Pons (tissue), 1 donor: ENCODE data around the gene LYL1.
"Not testable (repeated sequence)": the region's sequence is repeated elsewhere in the genome, so short reads cannot be mapped to it uniquely, and the experiment has no call there.

Experiments used
- DNase-seq: peaks from one replicate; pipeline ENCODE4 v3.0.0-alpha.2; 2016; ENCODE audit warnings: low spot score

LYL1 gene

DNA sequence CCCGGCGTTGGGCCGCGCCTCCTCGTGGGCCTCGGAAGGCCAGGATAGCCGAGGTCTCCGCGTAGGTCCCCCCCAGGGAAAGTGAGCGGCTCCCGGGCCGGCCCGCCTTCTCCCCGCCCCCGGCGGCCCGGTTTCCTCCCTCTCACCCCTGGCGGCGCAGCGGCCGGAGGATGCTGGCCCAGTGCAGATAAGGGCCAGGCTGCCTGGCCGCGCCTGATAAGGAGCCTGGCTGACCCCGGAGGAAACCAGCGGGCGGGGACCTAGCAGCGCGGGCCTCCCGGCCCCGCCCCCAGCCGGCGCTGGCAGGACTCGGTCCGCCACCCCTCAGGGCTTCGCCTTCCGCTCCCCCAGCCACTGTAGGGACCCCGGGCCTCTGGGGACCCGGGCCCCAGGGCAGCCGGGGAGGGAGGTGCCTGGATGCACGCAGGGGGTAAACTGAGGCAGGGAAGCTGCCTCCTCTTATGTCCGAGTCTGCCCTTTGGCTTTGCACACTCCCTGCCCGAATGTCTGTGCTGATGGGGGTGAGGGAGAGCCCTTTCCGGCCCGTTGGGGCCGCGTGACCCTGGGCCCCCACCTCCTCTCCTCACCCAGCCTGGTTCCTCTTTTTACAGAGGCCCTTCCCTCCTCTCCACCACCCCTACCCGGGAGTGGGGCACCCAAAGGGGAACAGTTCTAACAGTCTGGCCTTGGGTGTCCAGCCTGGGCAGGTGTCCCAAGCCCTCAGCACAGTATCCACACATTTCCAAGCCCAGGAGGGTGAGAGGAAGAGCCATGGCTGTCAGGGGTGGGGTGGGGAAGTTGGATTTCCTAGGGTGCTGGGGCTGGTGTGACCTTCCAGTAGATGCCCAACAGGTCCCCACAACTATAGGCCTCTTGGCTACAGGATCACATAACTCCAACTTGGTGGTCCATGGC, at the start of gene LYL1:
Gene LYL1, minus strand, starts transcription at position 193 of the 915 bp plus-strand sequence. CDS start 1,687 bp downstream, outside the sequence.
- peak; percentile 82 for DNase-seq

DNA sequence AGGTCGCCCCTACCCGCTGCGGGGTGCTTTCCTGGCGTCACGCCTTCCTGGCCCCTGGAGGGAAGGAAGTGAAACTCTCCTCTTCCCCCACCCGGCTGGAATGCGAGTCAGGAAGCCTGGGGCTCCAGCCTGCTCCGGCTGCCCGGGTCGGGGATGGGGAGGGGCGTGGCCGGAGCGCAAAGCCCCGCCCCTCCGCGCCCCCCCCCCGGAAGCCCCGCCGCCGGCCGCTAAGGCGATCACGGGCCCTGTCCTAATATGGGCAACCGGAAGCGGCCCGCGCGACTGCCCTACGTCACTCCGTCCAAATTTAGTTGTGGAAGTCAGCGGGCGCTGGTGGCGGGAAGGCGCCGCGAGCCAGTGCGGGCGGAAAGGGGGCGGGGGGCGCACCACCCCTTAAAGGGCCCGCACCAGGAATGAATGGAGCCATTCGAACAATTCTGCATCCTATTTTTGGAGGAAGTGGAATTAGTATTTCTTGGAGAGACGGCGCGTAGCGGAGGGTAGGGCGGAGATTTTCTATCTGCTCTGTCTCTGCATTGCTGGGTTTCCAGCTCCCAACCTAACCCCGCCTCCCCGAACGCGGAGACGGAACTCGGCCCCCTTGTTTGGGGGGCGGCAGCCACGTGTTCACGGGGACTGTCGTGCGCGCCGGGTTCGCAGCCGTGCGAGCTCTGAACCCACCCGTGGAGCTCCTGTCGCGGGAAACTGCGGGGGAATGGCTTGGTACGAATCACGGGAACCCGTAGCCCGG, 49.1 kb upstream of the LYL1 start:
- DNase-seq, result peak; percentile 95

DNA sequence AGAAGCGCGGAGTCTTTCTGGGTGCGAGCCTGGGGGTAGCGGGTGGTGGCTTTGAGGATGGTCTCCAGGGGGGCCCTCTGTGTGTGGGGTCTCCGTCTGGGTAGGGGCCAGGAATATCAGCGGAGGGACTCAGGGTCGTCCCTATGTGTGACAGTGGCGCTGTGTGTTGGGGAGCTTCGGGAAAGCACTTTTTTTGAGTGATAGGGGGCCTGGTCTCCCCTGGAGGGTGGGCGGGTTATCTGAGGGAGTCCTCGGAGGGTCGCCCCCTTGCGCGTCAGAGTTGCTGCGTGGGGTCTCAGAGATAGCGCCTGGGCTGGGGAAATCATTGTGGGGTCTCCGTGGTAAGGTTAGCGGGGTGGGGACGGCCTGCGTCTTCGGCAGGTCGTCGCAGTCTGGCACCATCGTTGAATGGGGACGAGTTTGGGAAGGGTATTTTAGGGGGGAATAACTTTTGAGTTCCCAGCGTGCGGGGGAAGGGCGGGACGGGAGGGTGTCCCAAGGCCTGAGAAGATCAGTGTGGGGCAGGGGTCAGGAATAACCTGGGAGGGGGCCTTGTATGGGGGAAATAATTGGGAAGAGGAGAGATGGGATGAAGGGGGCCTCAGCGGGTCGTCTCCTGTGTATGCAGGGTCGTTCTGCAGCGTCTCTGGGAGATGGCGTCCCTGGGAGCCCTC, 48.4 kb upstream of the LYL1 start:
- DNase-seq, result peak; percentile 17

DNA sequence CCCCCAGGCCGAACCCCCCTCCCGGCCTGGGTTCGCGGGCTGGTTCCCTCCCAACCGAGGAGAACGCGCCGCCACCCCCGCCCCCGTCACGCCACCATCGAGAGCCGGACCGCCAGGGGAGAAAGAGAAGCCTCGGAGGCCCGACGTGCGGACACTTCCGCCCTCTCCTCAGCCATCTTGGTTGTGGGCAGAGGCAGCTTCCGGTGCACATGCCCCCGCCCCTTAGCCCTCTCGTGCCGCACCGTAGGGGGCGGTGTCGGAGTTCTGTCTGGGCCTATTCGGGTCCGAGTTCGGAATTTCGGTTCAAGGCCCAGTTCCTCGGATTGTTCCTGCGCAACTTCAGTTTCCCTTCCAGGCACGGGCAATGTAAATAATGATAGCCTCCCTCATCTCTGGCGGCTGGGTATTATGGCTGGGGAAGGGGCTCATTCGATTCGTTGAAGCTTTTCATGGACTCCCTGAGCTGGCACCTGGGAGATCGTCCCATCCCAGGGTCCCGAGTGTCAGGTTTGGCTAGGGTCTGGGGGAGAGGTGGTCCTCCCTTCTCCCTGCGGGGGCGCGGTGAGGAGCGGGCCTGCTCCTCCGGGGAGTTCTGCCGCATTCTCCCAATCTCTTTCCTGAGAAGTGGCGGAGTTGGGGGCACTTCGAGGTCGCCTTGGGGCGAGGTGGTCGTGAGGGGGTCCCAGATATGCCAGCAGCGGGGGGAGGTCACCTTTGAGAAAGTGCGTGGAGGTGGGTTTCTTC, 47.7 kb upstream of the LYL1 start, which contains the start of the genes IER2 and STX10:
Gene IER2, plus strand, starts transcription at position 225 of the 744 bp plus-strand sequence. CDS start 2,776 bp downstream, outside the sequence.
Gene STX10, minus strand, starts transcription at position 189 of the 744 bp plus-strand sequence. CDS start 202 bp downstream, outside the sequence.
- DNase-seq, result peak; percentile 94

DNA sequence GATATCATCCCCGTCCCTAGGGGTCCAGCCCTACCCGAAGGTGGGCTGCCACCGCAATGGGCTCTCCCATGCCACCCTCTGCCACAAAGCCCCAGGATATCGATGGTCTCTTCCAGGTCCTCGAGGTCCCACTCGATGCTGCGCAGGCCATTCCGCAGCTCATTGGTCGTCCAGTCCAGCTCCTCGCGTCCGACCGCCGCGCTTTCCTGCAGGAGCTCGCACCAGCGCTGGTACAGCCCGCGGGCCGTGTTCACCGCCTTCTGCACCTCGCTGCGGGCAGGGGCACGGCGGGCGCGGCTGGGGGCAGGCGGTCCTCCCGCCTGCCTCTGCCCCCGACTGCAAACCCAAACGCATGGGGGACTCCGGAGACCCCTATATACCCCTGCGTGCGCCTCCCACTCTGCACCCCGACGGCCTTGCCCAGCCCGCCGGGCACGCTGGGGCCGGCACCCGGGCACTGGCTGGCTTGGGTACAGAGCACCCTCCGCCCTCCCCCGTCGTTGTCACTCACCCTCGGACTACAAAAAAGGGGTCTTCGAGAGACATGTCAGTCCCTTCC, 47.0 kb upstream of the LYL1 start:
- peak; percentile 15 for DNase-seq

DNA sequence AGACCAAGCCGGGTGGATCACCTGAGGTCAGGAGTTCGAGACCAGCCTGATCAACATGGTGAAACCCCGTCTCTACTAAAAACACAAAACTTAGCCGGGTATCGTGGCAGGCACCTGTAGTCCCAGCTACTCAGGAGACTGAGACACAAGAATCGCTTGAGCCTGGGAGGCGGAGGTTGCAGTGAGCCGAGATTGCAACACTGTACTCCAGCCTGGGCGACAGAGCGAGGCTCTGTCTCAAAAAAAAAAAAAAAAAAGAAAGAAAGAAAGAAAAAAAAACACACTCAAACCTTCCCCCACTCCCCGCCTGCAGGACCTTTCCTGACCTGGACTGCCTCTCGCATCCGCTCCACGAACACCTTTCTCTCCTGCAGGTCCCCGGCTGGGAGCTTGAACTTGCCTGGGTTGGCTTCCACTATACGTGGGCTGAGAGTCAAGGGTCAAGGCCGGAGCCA, 46.5 kb upstream of the LYL1 start:
- not testable (repeated sequence) for DNase-seq

DNA sequence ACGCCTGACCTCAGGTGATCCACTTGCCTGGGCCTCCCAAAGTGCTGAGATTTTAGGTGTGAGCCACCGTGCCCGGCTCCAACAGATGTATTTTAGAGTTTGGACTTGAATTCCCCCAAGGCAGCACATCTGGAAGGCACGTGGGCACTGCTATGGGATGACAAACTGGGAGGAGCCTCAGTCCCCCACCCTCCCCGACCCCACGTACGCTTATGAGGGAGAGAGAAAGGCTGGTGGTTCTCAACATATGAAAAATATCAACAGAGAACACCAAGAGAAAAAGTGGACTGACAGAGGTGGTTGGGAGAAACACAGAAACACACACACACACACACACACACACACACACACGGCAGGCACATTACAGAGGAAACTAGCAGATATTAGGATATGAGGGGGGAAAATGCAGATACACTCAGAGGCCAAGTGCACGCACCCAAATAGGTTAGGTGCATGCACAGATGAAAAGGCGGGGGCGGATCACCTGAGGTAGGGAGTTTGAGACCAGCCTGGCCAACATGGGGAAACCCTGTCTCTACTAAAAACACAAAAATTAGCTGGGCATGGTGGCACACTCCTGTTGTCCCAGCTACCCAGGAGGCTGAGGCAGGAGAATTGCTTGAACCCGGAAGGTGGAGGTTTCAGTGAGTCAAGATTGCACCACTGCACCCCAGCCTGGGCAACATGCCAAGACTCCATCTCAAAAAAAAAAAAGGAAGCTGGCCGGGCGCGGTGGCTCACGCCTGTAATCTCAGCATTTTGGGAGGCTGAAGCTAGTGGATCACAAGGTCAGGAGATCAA, 44.3 kb upstream of the LYL1 start:
- DNase-seq, result no peak

DNA sequence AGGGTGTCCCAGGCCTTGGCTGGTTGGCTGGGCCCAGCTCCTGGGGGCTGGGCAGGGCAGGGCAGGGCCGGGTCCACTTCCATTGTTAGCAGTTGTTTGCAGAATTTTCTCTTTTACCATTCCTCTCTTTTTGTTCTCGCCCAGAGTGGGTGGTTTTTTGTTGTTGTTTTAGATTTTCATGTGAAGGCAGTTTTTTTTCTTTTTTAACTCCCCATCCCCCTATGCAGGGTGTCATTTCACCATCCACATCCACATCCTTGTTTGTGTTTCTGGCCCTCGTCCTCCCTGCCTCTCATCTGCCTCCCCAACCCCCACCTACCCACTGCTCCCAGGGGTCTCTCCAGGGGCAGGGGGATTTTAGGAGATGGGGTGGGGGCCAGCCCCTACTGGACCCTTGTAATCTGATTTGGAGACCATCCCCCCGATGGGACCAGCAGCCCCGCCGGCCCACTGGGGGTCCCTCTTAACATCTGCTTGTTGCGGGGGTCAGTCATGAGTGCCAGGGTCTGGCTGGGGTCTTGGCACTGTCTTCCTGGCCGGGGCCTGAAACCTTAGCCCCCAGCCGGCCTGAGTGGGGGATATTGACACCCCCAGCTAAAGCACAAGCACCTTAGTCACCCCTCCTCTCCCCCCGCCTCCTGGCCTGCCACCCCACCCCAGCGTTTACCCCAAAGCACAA, 37.1 kb upstream of the LYL1 start:
- no peak for DNase-seq

DNA sequence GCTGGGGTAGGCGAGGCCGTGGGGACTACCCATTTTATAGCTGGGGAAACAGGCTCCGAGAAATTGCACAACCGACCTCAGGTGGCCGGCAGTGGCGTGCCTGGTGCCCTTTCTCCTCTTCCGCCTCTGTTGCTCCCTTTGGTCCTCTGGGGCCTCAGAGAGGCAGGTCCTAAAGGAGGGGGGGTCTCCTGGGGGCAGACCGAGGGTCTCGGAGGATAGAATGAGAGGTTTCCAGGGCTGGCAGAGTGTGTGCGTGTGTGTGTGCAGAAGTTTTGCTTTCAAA, 36.2 kb upstream of the LYL1 start:
- no peak for DNase-seq

DNA sequence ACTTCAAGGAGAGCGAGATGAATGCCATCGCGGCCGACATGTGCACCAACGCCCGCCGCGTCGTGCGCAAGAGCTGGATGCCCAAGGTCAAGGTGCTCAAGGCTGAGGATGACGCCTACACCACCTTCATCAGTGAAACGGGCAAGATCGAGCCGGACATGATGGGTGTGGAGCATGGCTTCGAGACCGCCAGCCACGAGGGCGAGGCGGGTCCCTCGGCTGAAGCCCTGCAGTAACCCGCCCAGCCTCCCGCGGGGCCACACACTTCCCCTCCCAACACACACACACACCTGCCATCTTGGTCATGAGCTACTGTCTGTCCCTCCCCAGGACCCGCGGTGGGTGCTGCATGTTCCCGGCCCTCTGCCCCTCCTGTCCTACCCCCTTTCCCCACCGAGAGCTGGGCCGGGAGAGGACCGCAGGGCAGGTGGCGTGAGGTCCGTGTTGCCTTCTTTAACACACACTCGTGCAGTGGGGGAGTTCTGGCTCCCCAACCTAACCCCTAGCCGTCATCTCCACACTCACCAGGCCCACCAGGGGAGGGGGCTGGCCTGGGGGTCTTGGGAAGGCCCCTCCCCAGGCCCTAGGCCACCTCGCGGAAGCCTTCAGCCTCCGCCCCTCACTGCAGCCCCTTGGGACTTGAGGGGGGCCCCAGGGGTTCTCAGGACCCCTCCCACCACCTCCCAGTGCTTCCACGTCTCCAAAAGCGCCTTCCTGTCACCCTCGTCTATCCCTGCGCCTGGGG, 35.7 kb upstream of the LYL1 start:
- no peak for DNase-seq

DNA sequence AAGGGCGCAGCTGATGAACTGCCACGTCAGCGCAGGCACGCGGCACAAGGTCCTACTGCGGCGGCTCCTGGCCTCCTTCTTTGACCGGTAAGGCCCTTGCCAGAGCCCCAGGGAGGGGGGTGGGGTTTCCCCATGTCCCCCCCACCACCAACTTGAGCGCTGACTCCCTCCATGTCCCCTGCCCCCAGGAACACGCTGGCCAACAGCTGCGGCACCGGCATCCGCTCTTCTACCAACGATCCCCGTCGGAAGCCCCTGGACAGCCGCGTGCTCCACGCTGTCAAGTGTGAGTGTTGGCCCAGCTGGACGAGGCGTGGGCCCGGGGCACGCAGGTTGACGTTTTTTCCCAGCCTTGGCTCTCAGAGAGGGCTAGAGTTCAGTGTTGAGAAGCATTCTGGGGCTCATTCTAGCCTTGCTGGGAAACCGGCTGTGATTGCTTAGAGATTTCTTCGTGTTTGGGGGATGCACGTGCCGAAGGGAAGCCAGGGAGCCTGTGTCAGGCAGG, 34.7 kb upstream of the LYL1 start:
- DNase-seq, result no peak

DNA sequence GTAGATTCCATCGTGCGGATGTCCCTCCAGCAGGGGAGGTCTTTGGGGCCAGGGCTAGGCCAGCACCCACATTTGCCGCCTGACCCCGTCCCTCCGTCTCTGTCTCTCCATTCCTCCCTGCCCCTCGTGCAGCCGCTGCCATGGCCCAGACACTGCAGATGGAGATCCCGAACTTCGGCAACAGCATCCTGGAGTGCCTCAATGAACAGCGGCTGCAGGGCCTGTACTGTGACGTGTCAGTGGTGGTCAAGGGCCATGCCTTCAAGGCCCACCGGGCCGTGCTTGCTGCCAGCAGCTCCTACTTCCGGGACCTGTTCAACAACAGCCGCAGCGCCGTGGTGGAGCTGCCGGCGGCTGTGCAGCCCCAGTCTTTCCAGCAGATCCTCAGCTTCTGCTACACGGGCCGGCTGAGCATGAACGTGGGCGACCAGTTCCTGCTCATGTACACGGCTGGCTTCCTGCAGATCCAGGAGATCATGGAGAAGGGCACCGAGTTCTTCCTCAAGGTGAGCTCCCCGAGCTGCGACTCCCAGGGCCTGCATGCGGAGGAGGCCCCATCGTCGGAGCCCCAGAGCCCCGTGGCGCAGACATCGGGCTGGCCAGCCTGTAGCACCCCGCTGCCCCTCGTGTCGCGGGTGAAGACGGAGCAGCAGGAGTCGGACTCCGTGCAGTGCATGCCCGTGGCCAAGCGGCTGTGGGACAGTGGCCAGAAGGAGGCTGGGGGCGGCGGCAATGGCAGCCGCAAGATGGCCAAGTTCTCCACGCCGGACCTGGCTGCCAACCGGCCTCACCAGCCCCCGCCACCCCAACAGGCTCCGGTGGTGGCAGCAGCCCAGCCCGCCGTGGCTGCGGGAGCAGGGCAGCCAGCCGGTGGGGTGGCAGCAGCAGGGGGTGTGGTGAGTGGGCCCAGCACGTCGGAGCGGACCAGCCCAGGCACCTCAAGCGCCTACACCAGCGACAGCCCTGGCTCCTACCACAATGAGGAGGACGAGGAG, 32.7 kb upstream of the LYL1 start:
- no peak for DNase-seq

DNA sequence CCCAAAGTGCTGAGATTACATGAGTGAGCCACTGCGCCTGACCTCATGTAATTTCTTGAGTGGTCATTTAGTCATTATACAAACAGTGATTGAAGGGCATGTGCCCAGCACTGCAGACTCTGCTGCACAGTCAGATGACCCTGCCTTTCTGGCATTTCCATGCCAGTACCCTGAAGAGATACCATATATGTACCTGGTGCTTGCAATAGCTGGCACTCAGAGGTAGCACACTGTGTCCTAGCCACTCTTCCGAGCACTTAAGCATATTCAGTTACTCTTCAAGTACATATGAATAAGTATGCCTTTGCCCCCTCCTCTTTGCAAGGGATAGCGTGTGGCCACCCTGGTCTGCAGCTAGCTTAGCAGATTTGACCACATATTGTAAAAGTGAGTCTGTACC, 32.0 kb upstream of the LYL1 start:
- DNase-seq, result no peak

DNA sequence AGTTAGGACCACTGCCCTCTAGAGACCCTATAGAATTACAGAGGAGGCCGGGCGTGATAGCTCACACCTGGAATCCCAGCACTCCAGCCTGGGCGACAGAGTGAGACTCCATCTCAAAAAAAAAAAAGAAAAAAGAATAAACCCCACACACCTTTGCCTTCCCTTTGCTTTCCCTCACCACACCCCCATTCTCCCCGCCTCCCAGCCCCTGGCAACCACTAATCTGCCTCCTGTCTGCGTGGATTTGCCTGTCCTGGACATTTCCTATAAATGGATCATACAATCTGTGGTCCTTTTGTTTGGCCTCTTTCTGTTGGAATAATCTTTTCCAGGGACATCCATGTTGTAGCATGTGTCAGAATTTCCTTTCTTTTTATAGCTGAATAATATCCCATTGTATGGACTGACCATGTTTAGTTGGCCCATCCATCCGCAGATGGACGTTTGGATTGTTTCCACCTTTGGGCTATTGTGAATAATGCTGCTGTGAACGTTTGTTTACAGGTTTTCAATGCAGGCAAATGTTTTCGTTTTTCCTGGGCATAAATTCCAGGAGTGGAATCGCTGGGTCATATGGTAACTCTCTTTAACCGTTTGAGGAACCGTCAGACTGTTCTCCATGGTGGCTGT, 30.7 kb upstream of the LYL1 start:
- peak; percentile 88 for DNase-seq

DNA sequence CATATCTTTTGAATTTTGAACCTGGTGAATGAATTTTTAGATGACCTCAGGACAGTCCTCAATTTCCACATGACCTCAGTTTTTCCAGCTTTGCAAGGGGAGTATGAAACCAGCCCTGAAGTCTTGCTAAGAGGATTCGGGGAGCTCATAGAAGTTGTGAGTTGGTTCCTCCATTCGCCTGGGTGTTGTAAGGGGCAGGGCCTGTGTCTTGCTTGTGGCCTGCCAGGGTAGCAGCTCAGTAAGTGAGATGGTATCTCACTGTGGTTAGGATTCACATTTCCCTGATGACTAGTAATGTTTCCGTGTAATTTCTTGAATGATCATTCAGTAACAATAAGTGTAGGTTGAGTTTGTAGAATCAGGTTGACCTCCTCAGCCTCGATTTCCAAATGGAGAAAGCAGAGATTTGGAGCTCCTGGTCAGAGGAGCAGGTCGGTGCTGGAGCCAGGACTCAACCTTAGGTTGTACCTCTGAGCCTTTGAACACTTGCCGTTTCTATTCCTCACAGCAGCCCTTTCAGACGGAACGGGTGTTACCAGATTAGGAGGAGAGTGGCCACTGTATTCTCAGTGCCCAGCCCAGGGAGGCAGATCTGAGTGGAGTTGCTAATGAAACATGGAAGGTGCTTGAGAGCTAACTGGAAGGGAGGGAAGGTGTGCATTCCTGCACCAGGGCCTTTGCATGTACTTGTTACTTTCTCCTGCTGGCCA, 30.0 kb upstream of the LYL1 start:
- no peak for DNase-seq

DNA sequence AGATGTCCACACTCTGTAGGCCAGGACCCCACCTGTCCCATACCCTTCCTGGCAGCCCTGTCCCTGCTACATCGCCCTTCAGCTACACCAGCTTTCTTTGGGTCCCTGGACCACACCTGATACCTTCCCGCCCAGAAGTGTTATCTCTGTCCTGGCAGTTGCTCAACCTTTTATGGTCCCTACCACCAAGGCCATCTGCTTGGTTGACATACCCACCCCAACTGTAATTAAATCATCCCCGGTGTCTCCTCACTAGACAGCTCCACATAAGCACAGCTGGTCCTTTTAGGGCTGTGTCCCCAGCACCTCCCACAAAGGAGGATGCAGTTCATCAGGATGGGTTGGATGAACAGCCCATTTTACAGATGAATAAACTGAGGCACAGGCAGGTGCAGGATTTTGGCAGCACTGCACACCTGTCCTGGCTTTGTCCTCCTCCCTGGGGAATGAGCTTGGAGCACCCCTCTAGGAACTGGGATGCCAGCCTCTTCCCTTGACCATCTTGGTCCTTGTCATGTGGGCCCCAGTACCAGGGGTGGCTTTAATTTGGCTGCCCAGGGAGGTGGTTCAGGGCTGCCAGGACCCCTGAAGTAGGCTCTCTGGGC, 28.3 kb upstream of the LYL1 start:
- DNase-seq, result no peak
